HG03095 (cell line): ENCODE data around the gene RASL12.

Source experiments
- ATAC-seq: cut with Tn5 transposase; IDR thresholded peaks from one replicate; pipeline ENCODE4 v1.9.1; 2021; ENCODE audit warnings: moderate library complexity; ENCODE audit not compliant: unreplicated experiment

RASL12 gene

DNA sequence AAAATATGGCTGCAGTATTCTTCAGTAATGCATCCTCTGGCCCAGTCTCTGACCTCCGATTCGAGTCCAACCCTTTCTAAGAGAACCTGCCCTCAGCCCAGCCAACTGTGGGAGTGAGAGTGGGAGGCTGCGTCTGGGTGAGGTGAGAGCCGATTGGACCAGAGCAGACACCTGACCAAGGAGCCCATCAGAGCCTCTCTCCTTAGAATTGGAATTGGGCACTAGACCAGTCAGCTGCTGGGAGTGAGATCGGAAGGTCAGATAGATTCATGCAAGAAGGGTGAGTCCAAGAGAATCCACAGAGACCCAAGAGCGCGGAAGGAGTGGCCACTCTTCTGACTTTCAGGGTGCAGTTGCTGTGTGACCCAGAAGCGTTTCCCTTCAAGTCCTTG is 10.2 kb downstream of the RASL12 start:
- ATAC-seq = no peak

DNA sequence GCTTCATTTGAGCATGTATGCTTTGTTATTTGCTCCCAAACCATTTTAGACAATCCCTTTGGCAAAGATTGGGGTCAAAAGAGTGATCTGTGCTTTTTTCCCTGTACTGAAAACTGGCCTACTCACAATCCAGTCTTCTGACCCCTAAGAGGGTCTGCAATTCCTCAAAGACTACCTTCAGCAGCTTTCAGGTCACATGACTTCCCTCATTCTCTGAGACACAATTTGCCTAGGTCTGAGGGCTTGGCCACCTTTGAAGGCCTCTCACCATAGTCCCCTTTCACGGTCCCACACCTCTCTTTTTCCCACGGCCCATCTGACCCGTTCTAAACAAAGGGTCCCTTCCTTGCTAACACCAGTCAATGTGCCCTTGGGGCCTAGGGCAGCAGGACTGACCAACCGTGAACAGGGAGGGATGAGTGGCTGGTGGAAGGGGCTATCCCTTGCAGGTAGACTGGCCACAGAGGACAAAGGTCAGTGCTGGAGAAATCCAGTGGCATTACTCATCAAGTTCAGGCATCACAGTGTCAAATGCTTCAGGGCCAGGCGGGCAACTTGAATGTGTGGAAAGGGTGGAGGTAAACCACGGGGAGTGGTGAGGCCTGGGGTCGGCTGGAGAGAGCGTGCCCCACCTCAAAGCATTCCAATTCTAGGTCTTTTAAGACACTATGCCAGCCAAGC is 10.8 kb downstream of the RASL12 start:
- no peak for ATAC-seq

- no peak for ATAC-seq
These were observed 11.7 kb downstream of the RASL12 start for GRCh38 chr15:65056106-65056505.

DNA sequence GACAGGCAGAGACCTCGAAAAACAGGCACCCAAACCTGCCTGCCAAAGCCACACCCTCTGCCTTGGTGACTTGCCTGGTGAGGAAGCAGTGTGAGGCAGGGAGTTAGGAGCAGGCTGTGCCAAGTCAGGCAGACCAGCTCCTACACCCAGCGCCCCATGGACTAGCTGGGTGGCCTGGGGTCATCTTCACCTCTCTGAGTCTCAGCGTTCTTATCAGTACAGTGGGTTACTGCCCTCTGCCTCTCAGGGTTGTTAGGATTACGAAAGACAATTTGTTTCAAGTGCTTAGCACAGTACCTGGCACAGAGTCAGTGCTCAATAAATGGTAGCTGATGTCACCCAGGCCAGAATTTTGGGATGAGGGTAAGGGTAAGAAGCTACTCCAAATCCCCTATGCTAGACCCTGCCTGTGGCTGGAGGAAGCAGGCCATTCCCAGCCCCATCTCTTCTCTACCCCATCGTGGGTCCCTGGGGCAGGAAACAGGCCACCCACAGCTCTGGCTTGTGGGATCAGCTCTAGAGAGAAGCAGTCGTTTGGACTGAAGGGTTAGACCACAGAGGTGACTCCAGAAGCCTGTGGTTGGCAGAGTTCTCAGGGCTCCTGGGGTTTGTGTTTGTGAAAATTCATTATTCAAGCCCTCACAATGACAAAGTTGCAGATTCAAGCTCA is 12.5 kb downstream of the RASL12 start:
- no peak for ATAC-seq

- ATAC-seq = no peak
These were observed 13.2 kb downstream of the RASL12 start for GRCh38 chr15:65054333-65055200.

GRCh38 chr15:65052956-65053355 is 14.8 kb downstream of the RASL12 start:
- ATAC-seq = no peak

DNA sequence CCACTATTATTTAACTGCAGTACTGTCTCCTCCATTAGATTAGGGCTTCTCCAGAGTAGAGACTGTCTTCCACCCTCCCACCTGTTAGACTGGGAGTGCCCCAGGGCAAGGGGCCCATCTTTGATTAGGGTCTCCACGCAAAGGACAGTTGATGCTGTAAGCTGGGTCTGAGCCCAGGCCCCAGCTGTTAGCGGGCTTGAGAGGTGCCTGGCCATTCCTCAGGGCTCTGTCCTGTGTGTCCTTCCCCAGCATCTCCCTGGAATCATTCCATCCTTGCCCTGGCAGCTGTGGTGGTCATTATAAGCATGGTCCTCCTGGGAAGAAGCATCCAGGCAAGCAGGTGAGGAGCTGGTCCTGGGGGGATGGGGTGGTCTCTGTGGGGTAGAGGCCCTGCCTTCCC is 16.5 kb downstream of the RASL12 start:
- ATAC-seq = no peak

DNA sequence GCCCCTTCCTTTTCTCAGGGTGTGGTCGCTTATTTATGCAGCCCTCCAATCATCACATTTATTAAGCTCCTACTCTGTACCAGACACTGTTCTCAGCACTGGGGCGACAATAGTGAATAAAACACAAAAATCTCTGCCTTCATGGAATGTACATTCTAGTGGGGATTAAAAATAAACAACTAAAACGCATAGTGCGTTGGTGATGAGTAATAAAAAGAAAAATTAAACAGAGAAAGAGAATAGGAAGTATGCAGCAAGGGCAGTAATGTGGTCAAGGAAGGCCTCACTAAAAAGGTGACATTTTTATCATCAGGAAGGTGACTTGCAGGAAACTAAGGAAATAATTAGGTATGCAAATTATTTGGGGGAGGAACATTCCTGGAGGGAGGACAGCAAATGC is 17.5 kb downstream of the RASL12 start:
- no peak for ATAC-seq

DNA sequence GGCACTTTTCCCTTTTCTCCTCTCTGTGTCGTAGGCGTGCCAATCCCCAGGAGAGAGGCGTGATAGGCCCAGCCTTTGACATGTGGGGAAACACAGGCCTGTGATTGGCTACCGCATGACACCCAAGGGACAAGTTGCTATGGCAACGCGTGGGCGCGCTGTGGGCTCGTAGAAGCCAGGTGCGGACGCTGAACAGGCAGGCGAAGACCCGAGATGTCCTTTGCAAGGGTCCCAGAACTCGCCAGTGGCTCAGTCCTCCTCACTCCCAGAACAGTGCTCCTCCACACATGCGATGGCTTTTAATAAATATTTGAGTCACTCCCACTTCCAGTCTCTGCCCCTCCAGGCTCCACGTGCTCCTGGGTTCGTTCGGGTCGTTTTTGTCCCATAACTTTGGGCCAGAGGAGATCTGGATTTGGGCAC is 18.4 kb downstream of the RASL12 start:
- peak; percentile 80 for ATAC-seq

DNA sequence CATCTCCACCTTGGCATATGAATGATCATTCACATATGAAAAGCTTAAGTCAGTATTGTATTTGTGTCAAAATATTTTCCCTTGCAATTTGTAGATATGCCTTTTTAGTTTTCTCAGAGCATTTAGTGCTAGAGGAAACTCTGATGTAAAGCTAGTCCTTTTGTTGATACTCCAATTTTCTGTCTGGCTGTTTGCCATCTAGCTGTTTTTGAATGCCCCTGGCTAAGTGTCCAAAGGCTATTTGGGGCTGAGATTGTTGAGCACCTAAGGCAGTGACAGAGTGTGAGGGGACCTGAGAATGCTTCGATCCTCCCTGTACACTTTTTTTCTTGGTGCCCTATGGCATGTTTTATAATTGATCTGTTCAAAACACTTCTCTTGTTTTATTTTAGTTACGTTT is 19.6 kb downstream of the RASL12 start:
- no peak for ATAC-seq

DNA sequence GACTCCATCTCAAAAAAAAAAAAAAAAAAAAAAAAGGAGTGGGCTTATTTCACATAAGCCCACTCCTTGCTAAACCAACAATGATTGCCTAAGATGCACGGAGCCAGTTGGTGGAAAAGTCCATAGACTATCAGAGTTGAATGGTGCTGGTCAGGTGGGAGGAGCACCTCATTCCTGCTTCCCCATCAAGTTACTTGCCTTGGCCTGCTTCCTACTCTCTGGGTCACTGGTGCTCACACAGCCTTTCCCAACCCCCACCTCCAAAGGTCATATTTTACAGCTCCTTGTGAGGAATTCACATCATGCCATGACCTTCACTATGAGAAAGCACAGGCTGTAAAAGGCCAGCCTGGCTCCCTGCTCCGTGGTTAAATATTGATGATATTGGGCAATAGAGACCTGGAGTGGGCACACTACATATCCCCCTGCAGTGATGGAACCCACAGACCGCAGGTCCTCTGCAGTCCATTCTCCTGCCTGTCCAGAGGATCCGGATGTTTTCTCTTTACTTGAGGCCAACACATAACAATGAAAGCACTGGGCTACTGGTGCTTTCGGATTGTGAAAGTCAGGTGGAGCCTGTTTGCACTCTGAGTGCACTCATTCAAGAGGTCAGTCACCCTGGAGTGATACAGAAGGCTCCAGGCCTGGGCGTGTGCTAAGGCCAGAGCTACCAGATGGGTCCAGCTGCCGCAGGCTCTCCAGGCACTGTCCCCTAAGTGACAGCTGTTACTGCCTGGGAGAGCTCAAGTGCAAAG is 22.9 kb downstream of the RASL12 start, which contains the start of gene SLC51B:
Gene SLC51B, plus strand, starts transcription at position 664 of the 758 bp plus-strand sequence. CDS start 4,618 bp downstream, outside the sequence.
- ATAC-seq = no peak

- ATAC-seq = peak; percentile 59
These were observed 23.6 kb downstream of the RASL12 start for GRCh38 chr15:65044218-65044617.

GRCh38 chr15:65042776-65043327 is 24.9 kb downstream of the RASL12 start:
- ATAC-seq = no peak

GRCh38 chr15:65041787-65042186 is 26.0 kb downstream of the RASL12 start:
- ATAC-seq = no peak

- ATAC-seq = no peak
These were observed 27.3 kb downstream of the RASL12 start for GRCh38 chr15:65040461-65040860.

GRCh38 chr15:65038836-65039235 is 29.0 kb downstream of the RASL12 start:
- no peak for ATAC-seq

- ATAC-seq = no peak
These were observed 29.4 kb downstream of the RASL12 start for GRCh38 chr15:65038428-65038827.

DNA sequence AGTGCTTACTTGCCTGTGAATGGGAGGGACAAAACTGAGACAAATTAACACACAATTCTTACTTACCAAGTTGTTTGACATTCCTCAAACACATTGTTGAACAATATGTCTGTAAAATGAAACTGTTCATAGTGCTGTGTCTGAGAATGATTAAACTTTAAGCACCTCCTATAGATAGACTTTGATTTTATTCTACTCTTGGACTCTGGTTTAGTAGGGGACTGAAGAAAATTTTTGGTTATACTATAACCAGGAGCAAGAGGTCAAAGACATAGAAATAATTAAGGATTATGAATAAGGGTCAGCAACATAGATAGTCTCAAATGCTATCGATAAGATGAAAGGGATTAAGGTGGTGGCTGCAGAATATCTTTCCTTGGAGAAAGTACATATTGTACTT is 30.5 kb downstream of the RASL12 start:
- no peak for ATAC-seq

GRCh38 chr15:65034719-65035118 is 33.1 kb downstream of the RASL12 start:
- no peak for ATAC-seq

- ATAC-seq = no peak
These were observed 34.0 kb downstream of the RASL12 start for GRCh38 chr15:65033659-65034269.
